Karpas-422 (cell line): ENCODE results near the gene MBTPS2. TPM values are rescaled to one million over a fixed set of nuclear protein-coding genes. Genes with fewer than 3 reads are reported as not detected.
"Not testable (repeated sequence)": the region's sequence is repeated elsewhere in the genome, so short reads cannot be mapped to it uniquely, and the experiment has no call there.

Experiments
- DNase-seq: peaks from one replicate; pipeline ENCODE4 v3.0.0-alpha.2; 2015
- H2AFZ ChIP-seq: fragments of 200-600 bp; sonication (generic); 2 replicates; pipeline ENCODE4 v1.6.1; 2014; ENCODE audit warnings: antibody characterized with exemption, low read length, mixed read lengths
- H3K27ac ChIP-seq: fragments of 200-600 bp; sonication (generic); 2 replicates; pipeline ENCODE4 v1.5.1; 2014; ENCODE audit warnings: mild to moderate bottlenecking, low read length, moderate library complexity
- H3K27me3 ChIP-seq: fragments of 200-600 bp; sonication (generic); 2 replicates; pipeline ENCODE4 v1.6.1; 2014; ENCODE audit warnings: low read length, mixed read lengths
- H3K36me3 ChIP-seq: fragments of 200-600 bp; sonication (generic); 2 replicates; pipeline ENCODE4 v1.6.1; 2014; ENCODE audit warnings: low read length, mixed read lengths; ENCODE audit not compliant: insufficient read depth
- H3K4me1 ChIP-seq: fragments of 200-600 bp; sonication (generic); 2 replicates; pipeline ENCODE4 v1.6.1; 2014; ENCODE audit warnings: mild to moderate bottlenecking, low read length, mixed read lengths
- H3K4me2 ChIP-seq: fragments of 200-600 bp; sonication (generic); 2 replicates; pipeline ENCODE4 v1.6.1; 2014; ENCODE audit warnings: low read length, low read depth, mild to moderate bottlenecking; ENCODE audit not compliant: poor library complexity, severe bottlenecking
- H3K4me3 ChIP-seq: fragments of 200-600 bp; sonication (generic); 2 replicates; pipeline ENCODE4 v1.5.1; 2014; ENCODE audit warnings: mild to moderate bottlenecking, antibody characterized with exemption, low read length, mixed read lengths
- H3K79me2 ChIP-seq: fragments of 200-600 bp; sonication (generic); 2 replicates; pipeline ENCODE4 v1.6.1; 2014; ENCODE audit warnings: mild to moderate bottlenecking, low read length, mixed read lengths
- H3K9ac ChIP-seq: fragments of 200-600 bp; sonication (generic); 2 replicates; pipeline ENCODE4 v1.6.0; 2014; ENCODE audit warnings: low read length
- H3K9me2 ChIP-seq: fragments of 200-600 bp; sonication (generic), shearing (Covaris generic); replicated peaks from 2 replicates; pipeline ENCODE4 v1.6.0; 2014; ENCODE audit warnings: mild to moderate bottlenecking, low read length, moderate library complexity; ENCODE audit not compliant: insufficient read depth
- H3K9me3 ChIP-seq: fragments of 300-700, 200-600 bp; sonication (generic); 2 replicates; pipeline ENCODE4 v1.6.1; 2014; ENCODE audit warnings: low read length, mixed read lengths
- H4K20me1 ChIP-seq: fragments of 200-600 bp; sonication (generic); 2 replicates; pipeline ENCODE4 v1.6.1; 2014; ENCODE audit warnings: mild to moderate bottlenecking, antibody characterized with exemption, low read length, low read depth; ENCODE audit not compliant: insufficient read depth
- total RNA-seq: library from RNA; depleted of rRNA; stranded (reverse); fragments of >200 nt; shearing (Covaris generic); gene quantifications from 2 replicates; pipeline ENCODE4 v1.2.3, GENCODE V29; 2014; ENCODE audit warnings: low replicate concordance

The MBTPS2 gene
- total RNA-seq, 1 experiment from 2014 or later, result 19.6 TPM

DNA sequence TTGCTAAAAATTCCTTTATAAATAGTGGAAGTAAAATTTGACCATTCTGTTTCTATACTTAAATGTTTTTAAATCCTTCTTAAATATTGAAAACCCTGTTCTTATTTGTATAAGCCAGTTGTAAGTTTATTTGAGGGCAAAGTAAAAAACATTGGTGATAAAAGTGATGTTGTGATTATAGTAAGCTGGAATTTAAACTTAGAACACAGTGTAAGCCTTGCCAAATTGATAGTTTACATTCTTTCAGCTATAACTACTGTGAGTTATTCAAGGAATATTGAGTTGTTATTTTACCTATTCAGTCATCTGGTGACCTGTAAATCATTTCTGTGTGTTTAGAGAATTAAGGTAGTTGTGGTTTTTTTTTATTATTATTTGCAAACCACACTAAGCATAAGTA lies 26.0 kb downstream of the MBTPS2 start:
- no peak overlapping the region for H2AFZ ChIP-seq
- no peaks in the 10 kb centered on the region for H3K9me3 ChIP-seq
- no peak overlapping the region for H3K9ac ChIP-seq
- H3K27ac ChIP-seq, result no peak overlapping the region
- no peak for DNase-seq
- no peak overlapping the region for H3K4me2 ChIP-seq
- no peaks in the 10 kb centered on the region for H3K4me1 ChIP-seq
- no peaks in the 10 kb centered on the region for H3K27me3 ChIP-seq
- H3K36me3 ChIP-seq, result no peaks in the 10 kb centered on the region
- no peaks in the 10 kb centered on the region for H3K9me2 ChIP-seq
- H3K79me2 ChIP-seq, result 0 out of 2 replicates have a peak, but pooled peaks cover 4% of the 10 kb centered on the region
- H3K4me3 ChIP-seq, result no peak overlapping the region
- no peaks in the 10 kb centered on the region for H4K20me1 ChIP-seq

DNA sequence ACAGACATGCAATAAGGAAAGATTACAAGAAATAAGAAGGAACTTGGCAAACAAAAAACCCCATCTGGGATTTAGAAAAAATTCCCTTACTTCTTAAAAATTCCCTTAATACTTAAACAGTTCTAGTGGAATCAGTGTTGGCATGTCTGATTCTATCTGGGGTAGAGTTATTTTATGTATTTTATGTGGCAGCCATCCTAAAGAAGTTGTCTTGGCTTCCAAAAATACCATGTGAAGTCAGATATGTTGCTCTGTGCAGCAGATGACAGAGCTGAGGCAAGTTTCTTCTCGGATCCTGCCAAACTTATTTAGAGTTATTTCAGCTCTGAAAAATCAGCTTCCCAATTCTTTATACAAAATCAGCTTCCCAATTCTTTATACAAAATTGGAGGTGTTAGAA lies 31.1 kb downstream of the MBTPS2 start:
- Histone ChIP-seq H2AFZ (no peak overlapping the region), H3K4me1 (no peaks in the 10 kb centered on the region), H3K36me3 (no peaks in the 10 kb centered on the region), H3K27ac (no peak overlapping the region), H3K4me2 (no peak overlapping the region), H4K20me1 (no peaks in the 10 kb centered on the region), H3K9me2 (no peaks in the 10 kb centered on the region), H3K27me3 (no peaks in the 10 kb centered on the region), H3K9ac (no peak overlapping the region), H3K4me3 (no peak overlapping the region), H3K79me2 (no peaks in the 10 kb centered on the region), H3K9me3 (no peaks in the 10 kb centered on the region)
- no peak for DNase-seq

DNA sequence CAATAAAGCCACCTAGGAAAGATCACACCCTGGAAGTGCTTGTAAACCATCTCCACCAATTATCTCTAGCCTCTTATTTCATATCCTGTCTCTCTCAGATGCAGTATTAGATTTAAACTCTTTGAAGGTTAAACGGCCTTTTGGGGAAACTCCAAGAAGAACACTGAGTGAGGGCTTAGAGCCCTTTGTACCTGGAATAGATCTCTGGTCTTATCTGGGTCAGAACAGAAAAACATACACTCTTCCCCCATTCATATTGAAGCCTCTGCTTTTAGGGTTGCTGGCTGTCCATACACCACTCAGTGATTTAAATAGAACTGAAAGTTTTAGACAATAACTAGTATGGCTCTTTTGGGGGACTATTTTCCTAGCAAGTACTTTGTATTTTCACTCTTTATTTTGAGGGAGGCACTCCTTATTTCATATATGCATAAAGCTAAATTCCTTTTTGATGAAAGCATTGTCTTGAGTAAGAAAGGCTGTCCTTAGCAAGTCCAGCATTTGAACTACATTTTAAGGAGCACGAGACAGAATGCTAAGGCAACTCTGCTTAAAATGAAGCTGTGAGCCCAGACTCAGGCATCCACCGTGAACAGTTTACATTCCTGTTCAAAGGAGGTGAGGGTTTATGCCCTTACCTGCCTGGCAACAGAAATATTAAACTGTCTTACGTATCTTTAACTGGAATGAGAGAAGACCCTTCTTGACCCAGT lies 33.8 kb downstream of the MBTPS2 start:
- H3K36me3 ChIP-seq, result no peaks in the 10 kb centered on the region
- H3K27me3 ChIP-seq, result no peaks in the 10 kb centered on the region
- no peaks in the 10 kb centered on the region for H3K79me2 ChIP-seq
- no peaks in the 10 kb centered on the region for H3K9me2 ChIP-seq
- no peak overlapping the region for H3K4me3 ChIP-seq
- no peaks in the 10 kb centered on the region for H4K20me1 ChIP-seq
- H3K4me1 ChIP-seq, result no peaks in the 10 kb centered on the region
- no peak for DNase-seq
- no peak overlapping the region for H3K27ac ChIP-seq
- no peak overlapping the region for H3K9ac ChIP-seq
- no peak overlapping the region for H2AFZ ChIP-seq
- no peaks in the 10 kb centered on the region for H3K9me3 ChIP-seq
- H3K4me2 ChIP-seq, result no peak overlapping the region

DNA sequence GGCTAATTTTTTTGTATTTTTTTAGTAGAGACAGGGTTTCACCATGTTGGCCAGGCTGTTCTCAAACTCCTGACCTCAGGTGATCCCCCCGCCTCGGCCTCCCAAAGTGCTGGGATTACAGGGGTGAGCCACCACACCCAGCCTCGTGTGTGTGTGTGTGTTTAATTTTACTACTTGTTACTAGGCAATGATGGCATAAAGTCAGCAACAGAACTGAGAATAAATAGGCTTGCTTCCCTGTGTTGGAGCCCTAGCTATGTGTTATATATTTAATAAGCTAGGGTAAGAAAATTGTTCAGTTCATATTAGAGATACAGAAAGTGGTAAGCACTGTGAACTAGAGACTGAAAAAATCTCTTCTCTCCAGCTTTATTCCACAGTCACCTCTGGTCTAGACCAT lies 34.8 kb downstream of the MBTPS2 start:
- not testable (repeated sequence) for H4K20me1 ChIP-seq, H3K9ac ChIP-seq

DNA sequence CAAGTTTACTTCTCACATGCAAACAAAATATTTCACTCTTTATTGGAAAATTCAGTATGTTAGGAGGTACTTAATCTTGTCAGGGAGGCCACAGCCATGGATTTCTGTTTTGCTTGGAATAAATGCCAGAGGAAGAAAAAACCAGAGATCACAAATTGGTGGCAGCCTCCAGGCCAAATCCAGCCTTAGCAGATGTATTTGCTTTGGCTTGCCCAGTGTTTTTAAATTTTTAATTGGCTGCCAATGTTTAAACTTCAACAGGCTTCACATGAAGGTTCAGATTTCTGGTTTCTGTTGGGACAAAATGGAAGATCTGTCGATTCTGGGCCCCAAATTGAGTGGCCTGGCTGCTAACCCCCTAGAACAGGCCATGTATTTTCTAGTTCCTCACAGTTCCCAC lies 35.6 kb downstream of the MBTPS2 start:
- Histone ChIP-seq H3K36me3 (no peaks in the 10 kb centered on the region), H3K9ac (no peak overlapping the region), H2AFZ (no peak overlapping the region), H4K20me1 (no peaks in the 10 kb centered on the region), H3K4me1 (no peaks in the 10 kb centered on the region), H3K9me2 (no peaks in the 10 kb centered on the region), H3K27me3 (no peaks in the 10 kb centered on the region), H3K4me2 (no peak overlapping the region), H3K27ac (no peak overlapping the region), H3K79me2 (no peaks in the 10 kb centered on the region), H3K9me3 (no peaks in the 10 kb centered on the region), H3K4me3 (no peak overlapping the region)
- DNase-seq, result no peak

More for the DNA sequence above, 34.8 kb downstream of the MBTPS2 start:
- H3K4me2 ChIP-seq, H3K9me2 ChIP-seq, DNase-seq, H2AFZ ChIP-seq, H3K27me3 ChIP-seq, H3K27ac ChIP-seq, H3K4me1 ChIP-seq, H3K9me3 ChIP-seq, H3K36me3 ChIP-seq, H3K79me2 ChIP-seq, H3K4me3 ChIP-seq: not testable (repeated sequence)

DNA sequence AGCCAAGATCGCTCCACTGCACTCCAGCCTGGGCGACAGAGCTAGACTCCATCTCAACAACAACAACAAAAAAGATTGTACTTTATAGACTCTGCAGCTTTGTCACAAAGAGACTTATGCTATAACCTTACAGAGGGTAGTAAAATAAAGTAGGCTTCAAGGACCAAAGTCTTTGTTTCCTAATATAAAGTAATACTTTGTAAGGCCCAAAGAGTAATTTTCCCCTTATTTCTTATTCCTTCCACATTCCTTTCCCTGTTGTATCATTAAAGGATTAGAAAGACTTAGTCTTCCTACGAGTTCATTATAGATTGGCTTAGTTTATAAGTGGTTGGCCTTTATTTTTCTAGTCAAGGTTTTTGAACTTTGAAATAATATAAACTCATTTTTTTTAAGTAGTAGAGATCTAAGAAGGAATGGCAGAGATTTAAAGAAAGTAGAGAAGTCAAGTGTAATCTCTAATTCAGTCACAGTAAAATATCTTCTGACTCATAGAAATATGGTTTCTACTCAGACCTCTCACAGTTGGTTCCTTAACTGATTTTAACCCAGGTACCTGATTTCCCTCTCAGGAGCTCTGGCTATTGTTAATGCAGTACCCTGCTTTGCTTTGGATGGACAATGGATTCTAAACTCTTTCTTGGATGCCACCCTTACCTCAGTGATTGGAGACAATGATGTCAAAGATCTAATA lies 42.6 kb downstream of the MBTPS2 start:
- Histone ChIP-seq H3K4me2 (no peak overlapping the region), H3K79me2 (no peaks in the 10 kb centered on the region)

DNA sequence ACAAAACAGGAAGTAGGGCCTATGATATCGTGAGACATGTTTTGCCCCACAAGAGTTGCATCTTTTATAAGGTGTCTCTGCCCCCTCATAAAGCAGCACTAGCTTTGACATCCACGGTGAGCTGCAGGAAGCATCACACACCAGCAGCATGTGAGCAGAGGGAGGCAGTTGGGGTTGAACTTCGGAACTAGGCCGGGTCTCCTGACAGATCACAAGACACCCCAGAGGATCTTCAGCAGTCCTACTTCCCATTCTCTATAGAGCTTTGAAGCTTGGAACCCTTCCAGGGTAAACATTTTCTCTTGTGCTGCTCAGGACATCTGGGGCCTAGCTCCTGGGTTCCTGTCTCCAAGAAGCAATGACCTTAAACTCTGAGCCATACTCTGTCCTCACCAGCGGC lies 43.8 kb downstream of the MBTPS2 start:
- no peak overlapping the region for H3K4me3 ChIP-seq
- no peaks in the 10 kb centered on the region for H3K79me2 ChIP-seq
- no peaks in the 10 kb centered on the region for H3K9me2 ChIP-seq
- H3K27ac ChIP-seq, result no peak overlapping the region
- no peak overlapping the region for H3K9ac ChIP-seq
- no peaks in the 10 kb centered on the region for H4K20me1 ChIP-seq
- H3K4me2 ChIP-seq, result no peak overlapping the region
- H3K36me3 ChIP-seq, result no peaks in the 10 kb centered on the region
- no peak overlapping the region for H2AFZ ChIP-seq
- DNase-seq, result no peak
- H3K27me3 ChIP-seq, result no peaks in the 10 kb centered on the region
- H3K4me1 ChIP-seq, result no peaks in the 10 kb centered on the region
- no peaks in the 10 kb centered on the region for H3K9me3 ChIP-seq

More for the DNA sequence above, 42.6 kb downstream of the MBTPS2 start:
- H3K9me2 ChIP-seq, result no peaks in the 10 kb centered on the region
- no peaks in the 10 kb centered on the region for H3K27me3 ChIP-seq
- no peak for DNase-seq
- no peaks in the 10 kb centered on the region for H3K9me3 ChIP-seq
- H3K4me3 ChIP-seq, result no peak overlapping the region
- no peaks in the 10 kb centered on the region for H4K20me1 ChIP-seq
- no peaks in the 10 kb centered on the region for H3K36me3 ChIP-seq
- no peaks in the 10 kb centered on the region for H3K4me1 ChIP-seq
- H3K27ac ChIP-seq, result no peak overlapping the region
- no peak overlapping the region for H2AFZ ChIP-seq
- no peak overlapping the region for H3K9ac ChIP-seq

DNA sequence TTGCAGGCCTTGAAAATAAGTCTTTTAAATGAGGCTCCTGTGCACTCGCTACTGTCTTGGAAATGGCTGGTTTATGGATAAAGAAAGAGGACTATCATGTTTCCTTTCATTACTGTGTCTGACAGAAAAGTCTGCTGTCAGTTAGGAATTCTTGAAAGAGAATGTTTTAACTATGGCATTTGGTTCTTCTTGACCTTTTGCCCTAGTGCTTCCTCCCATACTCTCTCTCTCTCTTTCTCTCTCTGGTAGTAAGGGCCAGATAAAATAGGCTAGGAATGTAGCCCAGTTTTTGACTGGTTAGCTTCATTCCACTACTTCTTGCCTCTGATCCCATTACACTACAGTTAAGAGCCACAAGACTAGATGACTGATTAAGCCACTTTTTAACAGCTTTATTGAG lies 46.2 kb downstream of the MBTPS2 start:
- Histone ChIP-seq H2AFZ (no peak overlapping the region), H3K36me3 (no peaks in the 10 kb centered on the region), H4K20me1 (no peaks in the 10 kb centered on the region), H3K27ac (no peak overlapping the region), H3K9me3 (no peaks in the 10 kb centered on the region), H3K4me1 (no peaks in the 10 kb centered on the region), H3K4me2 (no peak overlapping the region), H3K9me2 (no peaks in the 10 kb centered on the region), H3K79me2 (no peaks in the 10 kb centered on the region), H3K9ac (no peak overlapping the region), H3K27me3 (no peaks in the 10 kb centered on the region), H3K4me3 (no peak overlapping the region)
- no peak for DNase-seq
